K562 (cell line): Measurements from ENCODE around the gene BRMS1. TPM values are rescaled to one million over a fixed set of nuclear protein-coding genes. Genes with fewer than 3 reads are reported as not detected.

Experiments
- ATF7 ChIP-seq: fragments of 450-650 bp; IDR thresholded peaks from 2 replicates; pipeline ENCODE4 v1.7.1; 2014; ENCODE audit warnings: mild to moderate bottlenecking, moderate library complexity
- BCL6 ChIP-seq: fragments of 250-450 bp; sonication (Bioruptor Pico); IDR thresholded peaks from 2 replicates; pipeline ENCODE4 v1.4.0; 2020
- CC2D1A ChIP-seq: fragments of 450-650 bp; IDR thresholded peaks from 2 replicates; pipeline ENCODE4 v1.6.1; 2017; ENCODE audit warnings: mild to moderate bottlenecking
- CTBP1 ChIP-seq: fragments of 450-650 bp; IDR thresholded peaks from 2 replicates; pipeline ENCODE4 v1.6.1; 2016; ENCODE audit warnings: borderline replicate concordance
- CXXC5 ChIP-seq: fragments of 250-450 bp; sonication (Bioruptor Pico); IDR thresholded peaks from 2 replicates; pipeline ENCODE4 v1.8.0; 2022; ENCODE audit warnings: inconsistent platforms, mild to moderate bottlenecking, moderate library complexity
- DIDO1 ChIP-seq: fragments of 450-650 bp; IDR thresholded peaks from 2 replicates; pipeline ENCODE4 v1.6.1; 2016; ENCODE audit warnings: low read depth, missing biosample characterization, missing genetic modification characterization
- EWSR1 ChIP-seq: fragments of 450-650 bp; IDR thresholded peaks from 2 replicates; pipeline ENCODE4 v1.6.1; 2018; ENCODE audit warnings: borderline replicate concordance, mild to moderate bottlenecking, low read depth, moderate library complexity; ENCODE audit not compliant: partially characterized antibody
- FOS ChIP-seq: IDR thresholded peaks from 3 replicates; pipeline ENCODE4 v1.6.1; 2011; ENCODE audit not compliant: insufficient read length; ENCODE audit errors: extremely low read depth
- ILK ChIP-seq: fragments of 450-650 bp; IDR thresholded peaks from 2 replicates; pipeline ENCODE4 v1.6.1; 2016; ENCODE audit warnings: missing genetic modification characterization, low read depth, mild to moderate bottlenecking, missing compliant biosample characterization, moderate library complexity, borderline replicate concordance
- MCM3 ChIP-seq: fragments of 450-650 bp; IDR thresholded peaks from 2 replicates; pipeline ENCODE4 v1.6.1; 2016
- MTA3 ChIP-seq: fragments of 450-650 bp; formaldehyde crosslinking; IDR thresholded peaks from 2 replicates; pipeline ENCODE4 v1.6.1; 2017; ENCODE audit warnings: mild to moderate bottlenecking, borderline replicate concordance
- SMAD2 ChIP-seq: fragments of 150-350 bp; IDR thresholded peaks from 2 replicates; pipeline ENCODE4 v1.6.1; 2014; ENCODE audit warnings: low read depth, mild to moderate bottlenecking, low read length
- SMAD4 ChIP-seq: fragments of 250-450 bp; sonication (Bioruptor Pico); conservative IDR thresholded peaks from 2 replicates; pipeline ENCODE4 v1.8.0; 2021; ENCODE audit warnings: inconsistent platforms, mild to moderate bottlenecking, moderate library complexity
- SRF ChIP-seq, 2 experiments: fragments of 250-450, 450-650 bp in 1 of 2; sonication (Bioruptor Pico) in 1 of 2; sonication (generic) in 1 of 2; formaldehyde crosslinking; IDR thresholded peaks; 2 replicates each; pipeline versions ENCODE4 v1.5.0 to v1.5.1; 2020 to 2022; ENCODE audit warnings: mild to moderate bottlenecking in 1 of 2, missing genetic modification reagents in 1 of 2
- TCF7L2 ChIP-seq: fragments of 150-350 bp; IDR thresholded peaks from 2 replicates; pipeline ENCODE4 v1.6.1; 2016; ENCODE audit warnings: low read depth, mild to moderate bottlenecking, low read length, moderate library complexity
- TRIM24 ChIP-seq, 2 experiments: fragments of 450-650 bp; IDR thresholded peaks; 2 replicates each; pipeline ENCODE4 v1.6.1; 2016
- ZBTB1 ChIP-seq: sonication (generic); formaldehyde crosslinking; IDR thresholded peaks from 2 replicates; pipeline ENCODE4 v1.8.1; 2023; ENCODE audit warnings: missing genetic modification reagents, low read depth, mild to moderate bottlenecking, borderline replicate concordance
- ZBTB17 ChIP-seq: fragments of 450-650 bp; formaldehyde crosslinking; IDR thresholded peaks from 2 replicates; pipeline ENCODE4 v1.4.0; 2020; ENCODE audit warnings: mild to moderate bottlenecking
- ZNF124 ChIP-seq: sonication (generic); formaldehyde crosslinking; IDR thresholded peaks from 2 replicates; pipeline ENCODE4 v1.8.1; 2022; ENCODE audit warnings: missing genetic modification reagents
- ZNF133 ChIP-seq: fragments of 250-450 bp; sonication (Bioruptor Pico); IDR thresholded peaks from 2 replicates; pipeline ENCODE4 v1.4.0; 2020; ENCODE audit warnings: mild to moderate bottlenecking
- ZNF224 ChIP-seq: sonication (generic); formaldehyde crosslinking; IDR thresholded peaks from 2 replicates; pipeline ENCODE4 v1.8.0; 2022; ENCODE audit warnings: mild to moderate bottlenecking, missing genetic modification reagents
- ZNF232 ChIP-seq: sonication (generic); formaldehyde crosslinking; IDR thresholded peaks from 2 replicates; pipeline ENCODE4 v1.8.0; 2022; ENCODE audit warnings: mild to moderate bottlenecking, missing genetic modification reagents
- ZNF354B ChIP-seq: fragments of 250-450 bp; sonication (Bioruptor Pico); IDR thresholded peaks from 2 replicates; pipeline ENCODE4 v1.4.0; 2020
- ZNF436 ChIP-seq: fragments of 250-450, 450-650 bp; sonication (Bioruptor Pico); formaldehyde crosslinking; IDR thresholded peaks from 2 replicates; pipeline ENCODE4 v1.7.0; 2020; ENCODE audit warnings: mild to moderate bottlenecking
- ZNF699 ChIP-seq: fragments of 250-450 bp; sonication (Bioruptor Pico); IDR thresholded peaks from 2 replicates; pipeline ENCODE4 v1.8.0; 2021; ENCODE audit warnings: mild to moderate bottlenecking, moderate library complexity; ENCODE audit not compliant: insufficient replicate concordance
- polyA plus RNA-seq, 8 experiments: library from polyadenylated mRNA; depleted of rRNA in 4 of 8; stranded (reverse) in 5 of 8; unstranded in 3 of 8; fragments of >200 nt; fragmentation: Nextera tagmentation in 2 of 8; fragmentation: Illumina TruSeq in 1 of 8; extraction: Ambion mirVana in 2 of 8; extraction: Trizol in 1 of 8; gene quantifications; 2 replicates each; pipeline versions ENCODE4 v1.2.1 to v1.2.3, GENCODE V29; 2011 to 2014; ENCODE audit warnings: inconsistent platforms in 1 of 8, missing spikeins in 1 of 8
- total RNA-seq, 7 experiments: library from RNA; depleted of rRNA in 6 of 7; stranded (reverse); fragments of >200 nt in 6 of 7; fragmentation: Illumina TruSeq in 2 of 7; extraction: Trizol in 2 of 7; gene quantifications; 2 replicates each; pipeline versions ENCODE4 v1.2.1 to v1.2.3, GENCODE V29; 2011 to 2021; ENCODE audit warnings: low replicate concordance in 1 of 7
- TF ChIP-seq, protein P1 (sequence below): IDR thresholded peaks from 2 replicates; pipeline ENCODE4 v1.6.1; 2014; ENCODE audit warnings: antibody characterized with exemption
- TF ChIP-seq, protein P2 (sequence below): sonication (generic); formaldehyde crosslinking; IDR thresholded peaks from 2 replicates; pipeline ENCODE4 v1.8.1; 2023; ENCODE audit warnings: mild to moderate bottlenecking, missing genetic modification reagents, moderate library complexity
- TF ChIP-seq, protein P3 (sequence below): sonication (generic); formaldehyde crosslinking; IDR thresholded peaks from 2 replicates; pipeline ENCODE4 v1.8.0; 2022; ENCODE audit warnings: mild to moderate bottlenecking, missing genetic modification reagents

The BRMS1 gene
- total and polyA plus RNA-seq, 9 of the 15 experiments (the other 6 are each of a cell fraction or from before 2014, with no cell fraction given): 2.2 to 78.8 (median 33.4) TPM

DNA sequence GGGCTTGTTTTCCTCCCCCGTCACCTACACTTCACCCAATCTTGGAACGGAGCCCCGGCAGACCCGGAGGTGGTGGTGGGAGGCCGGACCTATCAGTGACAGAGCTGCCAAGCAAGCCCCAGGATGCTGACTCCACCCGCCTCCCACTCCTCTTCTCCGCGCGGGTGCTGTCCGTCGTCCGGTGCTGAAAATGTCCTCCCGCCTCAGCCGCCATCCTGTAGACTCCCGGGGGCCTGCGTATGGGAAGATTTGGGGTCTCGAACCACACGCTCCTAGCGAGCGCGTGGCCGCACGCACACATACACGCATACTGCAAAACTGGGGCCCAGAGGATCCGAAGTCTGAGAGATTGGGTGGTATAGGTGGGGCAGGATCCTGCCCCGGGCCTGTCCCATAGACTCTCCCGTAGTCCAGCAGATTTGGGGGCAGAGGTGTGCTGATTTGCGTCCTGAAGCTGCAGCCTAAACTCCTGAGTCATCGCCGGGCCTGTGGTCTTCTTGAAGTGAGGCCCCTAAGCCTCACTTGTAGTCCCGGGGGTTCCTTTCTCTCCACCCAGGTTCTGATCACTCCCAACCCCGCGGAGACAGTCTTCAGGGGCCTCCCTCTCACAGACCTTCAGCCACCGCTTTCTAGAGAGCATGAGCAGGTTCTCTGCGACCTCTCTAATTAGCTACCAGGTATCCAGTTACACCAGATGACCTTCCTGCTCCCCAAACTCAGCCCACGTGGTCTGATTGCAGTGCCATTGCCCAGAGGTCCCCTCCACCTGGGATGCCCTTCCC lies 55.2 kb downstream of the BRMS1 start (continued):
- TF ChIP-seq ILK (tag) (no peak), ZNF436 (no peak), EWSR1 (no peak), BCL6 (CRISPR knock-in tag) (no peak), ZNF124 (peak; percentile 87; the same call in 1 of the 2 replicates), TRIM24 (IDR thresholded peaks at IDR 0.05) (no peak), ZNF224 (peak; percentile 89; the same call in 1 of the 2 replicates), ZNF354B (CRISPR knock-in tag) (no peak), ZNF699 (no peak), MCM3 (no peak), FOS (no peak), ZNF232 (peak; percentile 94; the same call in 1 of the 2 replicates), ATF7 (no peak), MTA3 (no peak), SMAD2 (no peak), CC2D1A (peak; percentile 57; the same call in 1 of the 2 replicates), ZBTB17 (CRISPR knock-in tag) (0 out of 2 replicates have a peak, but pooled peaks have one; percentile 23), DIDO1 (tag) (no peak), ZBTB1 (no peak), CXXC5 (peak; percentile 14), CTBP1 (peak; percentile 86), TCF7L2 (no peak), SRF (CRISPR knock-in tag; IDR thresholded peaks at IDR 0.05) (peak in 1 of 2 experiments; percentile 72; a peak in 1 of 4 replicates), ZNF133 (CRISPR knock-in tag) (no peak), SMAD4 (CRISPR knock-in tag) (peak; percentile 47; the same call in 1 of the 2 replicates)
- TF ChIP-seq, protein P1, sequence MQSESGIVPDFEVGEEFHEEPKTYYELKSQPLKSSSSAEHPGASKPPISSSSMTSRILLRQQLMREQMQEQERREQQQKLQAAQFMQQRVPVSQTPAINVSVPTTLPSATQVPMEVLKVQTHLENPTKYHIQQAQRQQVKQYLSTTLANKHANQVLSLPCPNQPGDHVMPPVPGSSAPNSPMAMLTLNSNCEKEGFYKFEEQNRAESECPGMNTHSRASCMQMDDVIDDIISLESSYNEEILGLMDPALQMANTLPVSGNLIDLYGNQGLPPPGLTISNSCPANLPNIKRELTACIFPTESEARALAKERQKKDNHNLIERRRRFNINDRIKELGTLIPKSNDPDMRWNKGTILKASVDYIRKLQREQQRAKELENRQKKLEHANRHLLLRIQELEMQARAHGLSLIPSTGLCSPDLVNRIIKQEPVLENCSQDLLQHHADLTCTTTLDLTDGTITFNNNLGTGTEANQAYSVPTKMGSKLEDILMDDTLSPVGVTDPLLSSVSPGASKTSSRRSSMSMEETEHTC: no peak
- TF ChIP-seq, protein P2, sequence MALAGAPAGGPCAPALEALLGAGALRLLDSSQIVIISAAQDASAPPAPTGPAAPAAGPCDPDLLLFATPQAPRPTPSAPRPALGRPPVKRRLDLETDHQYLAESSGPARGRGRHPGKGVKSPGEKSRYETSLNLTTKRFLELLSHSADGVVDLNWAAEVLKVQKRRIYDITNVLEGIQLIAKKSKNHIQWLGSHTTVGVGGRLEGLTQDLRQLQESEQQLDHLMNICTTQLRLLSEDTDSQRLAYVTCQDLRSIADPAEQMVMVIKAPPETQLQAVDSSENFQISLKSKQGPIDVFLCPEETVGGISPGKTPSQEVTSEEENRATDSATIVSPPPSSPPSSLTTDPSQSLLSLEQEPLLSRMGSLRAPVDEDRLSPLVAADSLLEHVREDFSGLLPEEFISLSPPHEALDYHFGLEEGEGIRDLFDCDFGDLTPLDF (CRISPR knock-in tag): peak; percentile 51; the same call in 1 of the 2 replicates
- TF ChIP-seq, protein P3, sequence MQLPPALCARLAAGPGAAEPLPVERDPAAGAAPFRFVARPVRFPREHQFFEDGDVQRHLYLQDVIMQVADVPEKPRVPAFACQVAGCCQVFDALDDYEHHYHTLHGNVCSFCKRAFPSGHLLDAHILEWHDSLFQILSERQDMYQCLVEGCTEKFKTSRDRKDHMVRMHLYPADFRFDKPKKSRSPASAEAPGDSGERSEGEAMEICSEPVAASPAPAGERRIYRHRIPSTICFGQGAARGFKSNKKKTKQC (CRISPR knock-in tag): peak; percentile 99
